ENCODE data around the gene CFAP221.

CFAP221 gene

GRCh38 chr2:119673796-119674195, 129.5 kb downstream of the CFAP221 start:
- Histone ChIP-seq H3K9ac (ENCODE audit: low read length) (no peak overlapping the region), H3K27ac (ENCODE audit: low read length) (no peak overlapping the region), H3K4me1 (ENCODE audit: low read length) (no peaks in the 10 kb centered on the region), H4K20me1 (ENCODE audit: insufficient read depth, low read length) (no peaks in the 10 kb centered on the region), H3K9me3 (replicated peaks; ENCODE audit: insufficient read depth, low read length) (no peaks in the 10 kb centered on the region), H3K79me2 (ENCODE audit: low read length) (no peaks in the 10 kb centered on the region), H3F3A (ENCODE audit: insufficient read depth, low read length) (no peaks in the 10 kb centered on the region), H3K9me2 (replicated peaks; ENCODE audit: insufficient read depth, low read length) (no peaks in the 10 kb centered on the region), H2AFZ (ENCODE audit: low read length) (no peak overlapping the region), H3K4me3 (ENCODE audit: low read length) (no peak overlapping the region), H3K27me3 (replicated peaks; ENCODE audit: insufficient read depth, low read length) (no peaks in the 10 kb centered on the region), H3K36me3 (replicated peaks; ENCODE audit: insufficient read depth, low read length) (no peaks in the 10 kb centered on the region), H3K4me2 (ENCODE audit: low read depth, low read length) (no peak overlapping the region)
- DNase-seq: no peak
- TF ChIP-seq CTCF (IDR thresholded peaks at IDR 0.05; ENCODE audit: low read length) (no peak), EZH2 (optimal IDR thresholded peaks at IDR 0.05; ENCODE audit: low read depth, low read length) (no peak), EZH2phosphoT487 (IDR thresholded peaks at IDR 0.05; ENCODE audit: low read length) (no peak)

GRCh38 chr2:119674711-119675500, 130.7 kb downstream of the CFAP221 start:
- no peak for TF ChIP-seq EZH2phosphoT487 (IDR thresholded peaks at IDR 0.05; ENCODE audit: low read length)
- no peak for TF ChIP-seq CTCF (IDR thresholded peaks at IDR 0.05; ENCODE audit: low read length)
- TF ChIP-seq EZH2 (optimal IDR thresholded peaks at IDR 0.05; ENCODE audit: low read depth, low read length): no peak
- no peaks in the 10 kb centered on the region for H3K36me3 ChIP-seq (replicated peaks; ENCODE audit: insufficient read depth, low read length)
- no peak overlapping the region for H3K4me3 ChIP-seq (ENCODE audit: low read length)
- no peaks in the 10 kb centered on the region for H4K20me1 ChIP-seq (ENCODE audit: insufficient read depth, low read length)
- no peaks in the 10 kb centered on the region for H3K9me3 ChIP-seq (replicated peaks; ENCODE audit: insufficient read depth, low read length)
- H3K4me1 ChIP-seq (ENCODE audit: low read length): no peaks in the 10 kb centered on the region
- peaks cover 9% of the 10 kb centered on the region for H3K79me2 ChIP-seq (ENCODE audit: low read length)
- no peak for DNase-seq
- no peaks in the 10 kb centered on the region for H3K9me2 ChIP-seq (replicated peaks; ENCODE audit: insufficient read depth, low read length)
- H3K9ac ChIP-seq (ENCODE audit: low read length): no peak overlapping the region
- H3K27me3 ChIP-seq (replicated peaks; ENCODE audit: insufficient read depth, low read length): no peaks in the 10 kb centered on the region
- no peak overlapping the region for H2AFZ ChIP-seq (ENCODE audit: low read length)
- no peaks in the 10 kb centered on the region for H3F3A ChIP-seq (ENCODE audit: insufficient read depth, low read length)
- no peak overlapping the region for H3K27ac ChIP-seq (ENCODE audit: low read length)
- no peak overlapping the region for H3K4me2 ChIP-seq (ENCODE audit: low read depth, low read length)

- DNase-seq: no peak
- no peaks in the 10 kb centered on the region for H3F3A ChIP-seq (ENCODE audit: insufficient read depth, low read length)
- H3K9me3 ChIP-seq (replicated peaks; ENCODE audit: insufficient read depth, low read length): no peaks in the 10 kb centered on the region
- no peaks in the 10 kb centered on the region for H3K9me2 ChIP-seq (replicated peaks; ENCODE audit: insufficient read depth, low read length)
- H3K79me2 ChIP-seq (ENCODE audit: low read length): peaks cover 23% of the 10 kb centered on the region
- no peaks in the 10 kb centered on the region for H3K36me3 ChIP-seq (replicated peaks; ENCODE audit: insufficient read depth, low read length)
- no peaks in the 10 kb centered on the region for H4K20me1 ChIP-seq (ENCODE audit: insufficient read depth, low read length)
- H3K4me1 ChIP-seq (ENCODE audit: low read length): no peaks in the 10 kb centered on the region
- no peaks in the 10 kb centered on the region for H3K27me3 ChIP-seq (replicated peaks; ENCODE audit: insufficient read depth, low read length)
- no peak overlapping the region for H3K9ac ChIP-seq (ENCODE audit: low read length)
- H3K4me3 ChIP-seq (ENCODE audit: low read length): no peak overlapping the region
- H3K4me2 ChIP-seq (ENCODE audit: low read depth, low read length): no peak overlapping the region
- H3K27ac ChIP-seq (ENCODE audit: low read length): no peak overlapping the region
- TF ChIP-seq EZH2phosphoT487 (IDR thresholded peaks at IDR 0.05; ENCODE audit: low read length): no peak
- TF ChIP-seq EZH2 (optimal IDR thresholded peaks at IDR 0.05; ENCODE audit: low read depth, low read length): no peak
- no peak for TF ChIP-seq CTCF (IDR thresholded peaks at IDR 0.05; ENCODE audit: low read length)
- no peak overlapping the region for H2AFZ ChIP-seq (ENCODE audit: low read length)
These were observed 133.9 kb downstream of the CFAP221 start for GRCh38 chr2:119678021-119678656.
